ENCODE data around the gene NAXD.

GRCh38 chr13:110638257-110638656 is 22.9 kb downstream of the NAXD start:
- no peak for TF ChIP-seq POLR2A (IDR thresholded peaks at IDR 0.05)
- no peak for TF ChIP-seq CTCF (IDR thresholded peaks at IDR 0.05)

Measured in esophagus squamous epithelium (tissue), 4 donors.